Muscle of leg (tissue), 11 donors: ENCODE measurements around the gene SF3B3. TPM values are rescaled to one million over a fixed set of nuclear protein-coding genes. Genes with fewer than 3 reads are reported as not detected.
"Not testable (repeated sequence)": the region's sequence is repeated elsewhere in the genome, so short reads cannot be mapped to it uniquely, and the experiment has no call there.

Experiments
- DNase-seq: peaks from one replicate; pipeline ENCODE4 v3.0.0; 2013
- H3K27ac ChIP-seq: one replicate; pipeline ENCODE4 v1.5.1; 2013; ENCODE audit warnings: mild to moderate bottlenecking, low read length, control low read depth
- H3K27me3 ChIP-seq: one replicate; pipeline ENCODE4 v1.6.1; 2013; ENCODE audit warnings: low read length; ENCODE audit not compliant: control insufficient read depth, insufficient read depth
- H3K36me3 ChIP-seq: one replicate; pipeline ENCODE4 v1.6.1; 2013; ENCODE audit warnings: low read length; ENCODE audit not compliant: control insufficient read depth, insufficient read depth
- H3K4me1 ChIP-seq: one replicate; pipeline ENCODE4 v1.6.1; 2013; ENCODE audit warnings: low read length; ENCODE audit not compliant: control insufficient read depth, insufficient read depth
- H3K4me3 ChIP-seq: one replicate; pipeline ENCODE4 v1.5.1; 2013; ENCODE audit warnings: low read length, control low read depth
- H3K9me3 ChIP-seq: replicated peaks from 2 replicates; pipeline ENCODE4 v1.6.1; 2013; ENCODE audit warnings: low read depth, low read length; ENCODE audit not compliant: control insufficient read depth
- WGBS: methylation state at CpG from one replicate; pipeline ENCODE4 v1.1.5; 2013; ENCODE audit warnings: missing lambda C conversion rate; ENCODE audit not compliant: insufficient coverage; 5-methylcytosine and 5-hydroxymethylcytosine counted together
- polyA plus RNA-seq, 8 donors: library from polyadenylated mRNA; unstranded; fragments of 120-200 nt; gene quantifications; one replicate each; pipeline versions ENCODE4 v1.2.1 to v1.2.3, GENCODE V29; 2013; ENCODE audit warnings: inconsistent platforms in 1 of 8, low replicate concordance in 1 of 8; ENCODE audit not compliant: insufficient read length in 8 of 8, insufficient read depth in 1 of 8
- total RNA-seq: library from RNA; stranded (reverse); fragments of 120-200 nt; gene quantifications from one replicate; pipeline ENCODE4 v1.2.4, GENCODE V29; 2013

Gene SF3B3
- total and polyA plus RNA-seq, 9 donors = 131 to 247 (median 203) TPM

GRCh38 chr16:70508752-70509151, 14.9 kb upstream of the SF3B3 start:
- 54% methylated on average over 3 of the region's 5 CpGs for WGBS
- Histone ChIP-seq H3K27ac (no peak overlapping the region), H3K4me3 (no peak overlapping the region), H3K36me3 (peaks cover 49% of the 10 kb centered on the region), H3K9me3 (no peaks in the 10 kb centered on the region), H3K27me3 (no peaks in the 10 kb centered on the region), H3K4me1 (no peaks in the 10 kb centered on the region)
- no peak for DNase-seq

- no peak overlapping the region for H3K27ac ChIP-seq
Measured at GRCh38 chr16:70510216-70510615, 13.4 kb upstream of the SF3B3 start.

GRCh38 chr16:70511833-70512232, 11.8 kb upstream of the SF3B3 start:
- WGBS = 100% methylated on average over 1 of the region's 1 CpG
- no peaks in the 10 kb centered on the region for H3K9me3 ChIP-seq
- peaks cover 65% of the 10 kb centered on the region for H3K36me3 ChIP-seq
- H3K4me1 ChIP-seq = no peaks in the 10 kb centered on the region
- H3K27ac ChIP-seq = no peak overlapping the region
- DNase-seq = no peak
- H3K27me3 ChIP-seq = no peaks in the 10 kb centered on the region
- no peak overlapping the region for H3K4me3 ChIP-seq

More at GRCh38 chr16:70510216-70510615, 13.4 kb upstream of the SF3B3 start:
- no peaks in the 10 kb centered on the region for H3K27me3 ChIP-seq
- no peaks in the 10 kb centered on the region for H3K9me3 ChIP-seq
- H3K36me3 ChIP-seq = peaks cover 56% of the 10 kb centered on the region
- H3K4me3 ChIP-seq = no peak overlapping the region
- 80% methylated on average over 2 of the region's 3 CpGs for WGBS
- DNase-seq = no peak
- no peaks in the 10 kb centered on the region for H3K4me1 ChIP-seq

GRCh38 chr16:70512456-70512855, 11.2 kb upstream of the SF3B3 start:
- Histone ChIP-seq H3K27me3 (no peaks in the 10 kb centered on the region), H3K27ac (no peak overlapping the region), H3K4me3 (no peak overlapping the region), H3K9me3 (no peaks in the 10 kb centered on the region), H3K4me1 (no peaks in the 10 kb centered on the region), H3K36me3 (peaks cover 69% of the 10 kb centered on the region)
- WGBS = 100% methylated on average over 4 of the region's 5 CpGs
- no peak for DNase-seq

- H3K4me1 ChIP-seq = peaks cover 17% of the 10 kb centered on the region
- H3K4me3 ChIP-seq = no peak overlapping the region
- no peak overlapping the region for H3K27ac ChIP-seq
- WGBS = 89% methylated on average over 6 of the region's 8 CpGs
- no peaks in the 10 kb centered on the region for H3K27me3 ChIP-seq
- no peak for DNase-seq
- H3K36me3 ChIP-seq = peaks cover 20% of the 10 kb centered on the region
- no peaks in the 10 kb centered on the region for H3K9me3 ChIP-seq
Measured at GRCh38 chr16:70520612-70521297, 2.9 kb upstream of the SF3B3 start.

GRCh38 chr16:70522216-70523075, 1.2 kb upstream of the SF3B3 start:
- H3K27me3 ChIP-seq = no peaks in the 10 kb centered on the region
- WGBS = 79% methylated on average over 6 of the region's 18 CpGs
- peak overlapping the region; percentile 100 for H3K4me3 ChIP-seq
- H3K27ac ChIP-seq = peak overlapping the region; percentile 97
- DNase-seq = no peak
- peaks cover 19% of the 10 kb centered on the region for H3K4me1 ChIP-seq
- H3K9me3 ChIP-seq = no peaks in the 10 kb centered on the region
- H3K36me3 ChIP-seq = peaks cover 11% of the 10 kb centered on the region

- H3K4me1 ChIP-seq = peaks cover 19% of the 10 kb centered on the region
- DNase-seq = peak; percentile 94
- peak within 1 kb of the TSS; percentile 97 for H3K27ac ChIP-seq
- H3K9me3 ChIP-seq = no peaks in the 10 kb centered on the region
- H3K4me3 ChIP-seq = peak within 1 kb of the TSS; percentile 100
- peaks cover 10% of the 10 kb centered on the region for H3K36me3 ChIP-seq
- no peaks in the 10 kb centered on the region for H3K27me3 ChIP-seq
- WGBS = 0% methylated on average over 17 of the region's 36 CpGs
Measured at GRCh38 chr16:70523076-70523742, 407 bp upstream of the SF3B3 start, which contains the start of gene COG4. TSS of gene COG4 (minus strand) at chr16:70523554. CDS start at chr16:70523543, 11 bp downstream.

GRCh38 chr16:70524399-70524825, 796 bp downstream of the SF3B3 start:
- DNase-seq, H3K9me3 ChIP-seq, H3K27me3 ChIP-seq: not testable (repeated sequence)
- peak overlapping the region; percentile 97 for H3K27ac ChIP-seq
- H3K4me1 ChIP-seq = peaks cover 19% of the 10 kb centered on the region
- 0% methylated on average over 19 of the region's 24 CpGs for WGBS
- peaks cover 19% of the 10 kb centered on the region for H3K36me3 ChIP-seq
- peak overlapping the region; percentile 100 for H3K4me3 ChIP-seq

- Histone ChIP-seq H3K36me3 (peaks cover 31% of the 10 kb centered on the region), H3K4me1 (peaks cover 19% of the 10 kb centered on the region), H3K27me3 (no peaks in the 10 kb centered on the region), H3K27ac (no peak overlapping the region), H3K4me3 (no peak overlapping the region), H3K9me3 (no peaks in the 10 kb centered on the region)
- DNase-seq = no peak
- WGBS = no CpG with 5 or more reads among the region's 6 CpGs
Measured at GRCh38 chr16:70526403-70526802, 2.8 kb downstream of the SF3B3 start.
